Liver (tissue), 3 donors: Measurements from ENCODE around the gene TREH.

Experiments
- EGR1 ChIP-seq, 2 donors: IDR thresholded peaks; 2 replicates each; pipeline ENCODE4 v1.6.1; 2016 to 2018; ENCODE audit warnings: antibody characterized with exemption in 2 of 2, low read depth in 2 of 2
- FOXA1 ChIP-seq: IDR thresholded peaks from 2 replicates; pipeline ENCODE4 v1.6.1; 2016; ENCODE audit warnings: antibody characterized with exemption
- HNF4G ChIP-seq: IDR thresholded peaks from 2 replicates; pipeline ENCODE4 v1.6.1; 2016; ENCODE audit warnings: antibody characterized with exemption
- JUND ChIP-seq, 2 donors: IDR thresholded peaks; 2 replicates each; pipeline ENCODE4 v1.6.1; 2016; ENCODE audit warnings: antibody characterized with exemption in 2 of 2
- RAD21 ChIP-seq, 2 donors: IDR thresholded peaks; 2 replicates each; pipeline ENCODE4 v1.6.1; 2016; ENCODE audit warnings: antibody characterized with exemption in 2 of 2, mild to moderate bottlenecking in 2 of 2
- RXRA ChIP-seq, 2 donors: IDR thresholded peaks; 2 replicates each; pipeline ENCODE4 v1.6.1; 2017 to 2018; ENCODE audit warnings: antibody characterized with exemption in 2 of 2, mild to moderate bottlenecking in 1 of 2
- SP1 ChIP-seq: IDR thresholded peaks from 2 replicates; pipeline ENCODE4 v1.6.1; 2018; ENCODE audit warnings: antibody characterized with exemption, mild to moderate bottlenecking
- TAF1 ChIP-seq: conservative IDR thresholded peaks from 2 replicates; pipeline ENCODE4 v1.6.1; 2016; ENCODE audit warnings: antibody characterized with exemption, mild to moderate bottlenecking
- YY1 ChIP-seq: IDR thresholded peaks from 2 replicates; pipeline ENCODE4 v1.6.1; 2016; ENCODE audit warnings: antibody characterized with exemption, mild to moderate bottlenecking
- TF ChIP-seq, protein P1 (sequence below): fragments of 150-350 bp; IDR thresholded peaks from 2 replicates; pipeline ENCODE4 v1.5.1; 2017; ENCODE audit warnings: improper control_type of control experiment, low read depth, low read length; ENCODE audit not compliant: missing input control
- TF ChIP-seq, protein P2 (sequence below): IDR thresholded peaks from 2 replicates; pipeline ENCODE4 v1.6.1; 2016; ENCODE audit warnings: antibody characterized with exemption, mild to moderate bottlenecking
- TF ChIP-seq, protein P3 (sequence below): IDR thresholded peaks from 2 replicates; pipeline ENCODE4 v1.6.1; 2016; ENCODE audit warnings: antibody characterized with exemption
- donor health status: healthy.
- donor health status: healthy.

DNA sequence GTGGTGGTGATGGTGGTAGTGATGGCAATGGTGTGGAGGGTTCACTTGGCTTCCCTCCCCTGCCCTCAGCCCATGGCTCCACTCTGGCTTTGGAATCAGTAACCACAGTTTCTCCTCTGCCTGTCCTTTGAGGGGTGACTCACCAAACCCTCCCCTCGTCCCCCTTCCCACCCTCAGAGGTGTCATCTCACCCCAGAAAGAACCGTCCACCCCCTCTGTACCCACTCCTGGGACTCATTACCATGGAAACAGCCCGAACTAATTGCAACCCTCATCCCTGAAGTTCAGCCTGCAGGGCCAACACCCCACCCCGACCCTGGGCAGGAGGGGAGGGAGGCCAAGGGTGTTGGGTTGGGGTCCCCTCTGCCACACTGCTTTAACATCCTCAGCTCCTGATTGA lies 45.5 kb downstream of the TREH start:
- TF ChIP-seq, protein P1, sequence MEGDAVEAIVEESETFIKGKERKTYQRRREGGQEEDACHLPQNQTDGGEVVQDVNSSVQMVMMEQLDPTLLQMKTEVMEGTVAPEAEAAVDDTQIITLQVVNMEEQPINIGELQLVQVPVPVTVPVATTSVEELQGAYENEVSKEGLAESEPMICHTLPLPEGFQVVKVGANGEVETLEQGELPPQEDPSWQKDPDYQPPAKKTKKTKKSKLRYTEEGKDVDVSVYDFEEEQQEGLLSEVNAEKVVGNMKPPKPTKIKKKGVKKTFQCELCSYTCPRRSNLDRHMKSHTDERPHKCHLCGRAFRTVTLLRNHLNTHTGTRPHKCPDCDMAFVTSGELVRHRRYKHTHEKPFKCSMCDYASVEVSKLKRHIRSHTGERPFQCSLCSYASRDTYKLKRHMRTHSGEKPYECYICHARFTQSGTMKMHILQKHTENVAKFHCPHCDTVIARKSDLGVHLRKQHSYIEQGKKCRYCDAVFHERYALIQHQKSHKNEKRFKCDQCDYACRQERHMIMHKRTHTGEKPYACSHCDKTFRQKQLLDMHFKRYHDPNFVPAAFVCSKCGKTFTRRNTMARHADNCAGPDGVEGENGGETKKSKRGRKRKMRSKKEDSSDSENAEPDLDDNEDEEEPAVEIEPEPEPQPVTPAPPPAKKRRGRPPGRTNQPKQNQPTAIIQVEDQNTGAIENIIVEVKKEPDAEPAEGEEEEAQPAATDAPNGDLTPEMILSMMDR: no peak
- TF ChIP-seq EGR1 (IDR thresholded peaks at IDR 0.05; ENCODE audit: low read depth in 2 of 2) (no peak), TAF1 (no peak), RAD21 (IDR thresholded peaks at IDR 0.05) (no peak), FOXA1 (no peak), HNF4G (no peak), YY1 (no peak), JUND (IDR thresholded peaks at IDR 0.05) (no peak), RXRA (IDR thresholded peaks at IDR 0.05) (no peak), SP1 (no peak)
- TF ChIP-seq, protein P2, sequence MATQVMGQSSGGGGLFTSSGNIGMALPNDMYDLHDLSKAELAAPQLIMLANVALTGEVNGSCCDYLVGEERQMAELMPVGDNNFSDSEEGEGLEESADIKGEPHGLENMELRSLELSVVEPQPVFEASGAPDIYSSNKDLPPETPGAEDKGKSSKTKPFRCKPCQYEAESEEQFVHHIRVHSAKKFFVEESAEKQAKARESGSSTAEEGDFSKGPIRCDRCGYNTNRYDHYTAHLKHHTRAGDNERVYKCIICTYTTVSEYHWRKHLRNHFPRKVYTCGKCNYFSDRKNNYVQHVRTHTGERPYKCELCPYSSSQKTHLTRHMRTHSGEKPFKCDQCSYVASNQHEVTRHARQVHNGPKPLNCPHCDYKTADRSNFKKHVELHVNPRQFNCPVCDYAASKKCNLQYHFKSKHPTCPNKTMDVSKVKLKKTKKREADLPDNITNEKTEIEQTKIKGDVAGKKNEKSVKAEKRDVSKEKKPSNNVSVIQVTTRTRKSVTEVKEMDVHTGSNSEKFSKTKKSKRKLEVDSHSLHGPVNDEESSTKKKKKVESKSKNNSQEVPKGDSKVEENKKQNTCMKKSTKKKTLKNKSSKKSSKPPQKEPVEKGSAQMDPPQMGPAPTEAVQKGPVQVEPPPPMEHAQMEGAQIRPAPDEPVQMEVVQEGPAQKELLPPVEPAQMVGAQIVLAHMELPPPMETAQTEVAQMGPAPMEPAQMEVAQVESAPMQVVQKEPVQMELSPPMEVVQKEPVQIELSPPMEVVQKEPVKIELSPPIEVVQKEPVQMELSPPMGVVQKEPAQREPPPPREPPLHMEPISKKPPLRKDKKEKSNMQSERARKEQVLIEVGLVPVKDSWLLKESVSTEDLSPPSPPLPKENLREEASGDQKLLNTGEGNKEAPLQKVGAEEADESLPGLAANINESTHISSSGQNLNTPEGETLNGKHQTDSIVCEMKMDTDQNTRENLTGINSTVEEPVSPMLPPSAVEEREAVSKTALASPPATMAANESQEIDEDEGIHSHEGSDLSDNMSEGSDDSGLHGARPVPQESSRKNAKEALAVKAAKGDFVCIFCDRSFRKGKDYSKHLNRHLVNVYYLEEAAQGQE: no peak
- TF ChIP-seq, protein P3, sequence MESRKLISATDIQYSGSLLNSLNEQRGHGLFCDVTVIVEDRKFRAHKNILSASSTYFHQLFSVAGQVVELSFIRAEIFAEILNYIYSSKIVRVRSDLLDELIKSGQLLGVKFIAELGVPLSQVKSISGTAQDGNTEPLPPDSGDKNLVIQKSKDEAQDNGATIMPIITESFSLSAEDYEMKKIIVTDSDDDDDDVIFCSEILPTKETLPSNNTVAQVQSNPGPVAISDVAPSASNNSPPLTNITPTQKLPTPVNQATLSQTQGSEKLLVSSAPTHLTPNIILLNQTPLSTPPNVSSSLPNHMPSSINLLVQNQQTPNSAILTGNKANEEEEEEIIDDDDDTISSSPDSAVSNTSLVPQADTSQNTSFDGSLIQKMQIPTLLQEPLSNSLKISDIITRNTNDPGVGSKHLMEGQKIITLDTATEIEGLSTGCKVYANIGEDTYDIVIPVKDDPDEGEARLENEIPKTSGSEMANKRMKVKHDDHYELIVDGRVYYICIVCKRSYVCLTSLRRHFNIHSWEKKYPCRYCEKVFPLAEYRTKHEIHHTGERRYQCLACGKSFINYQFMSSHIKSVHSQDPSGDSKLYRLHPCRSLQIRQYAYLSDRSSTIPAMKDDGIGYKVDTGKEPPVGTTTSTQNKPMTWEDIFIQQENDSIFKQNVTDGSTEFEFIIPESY: no peak
